ENCODE measurements around the gene HOXD10.
A peak's percentile ranks its signal among the peaks of the same experiment; 100 is the strongest.

The HOXD10 gene

GRCh38 chr2:176164611-176165369 lies 48.2 kb downstream of the HOXD10 start:
- DNase-seq (ENCODE audit: low spot score) = no peak

GRCh38 chr2:176165370-176166050 lies 48.9 kb downstream of the HOXD10 start:
- DNase-seq (ENCODE audit: low spot score) = no peak

DNA sequence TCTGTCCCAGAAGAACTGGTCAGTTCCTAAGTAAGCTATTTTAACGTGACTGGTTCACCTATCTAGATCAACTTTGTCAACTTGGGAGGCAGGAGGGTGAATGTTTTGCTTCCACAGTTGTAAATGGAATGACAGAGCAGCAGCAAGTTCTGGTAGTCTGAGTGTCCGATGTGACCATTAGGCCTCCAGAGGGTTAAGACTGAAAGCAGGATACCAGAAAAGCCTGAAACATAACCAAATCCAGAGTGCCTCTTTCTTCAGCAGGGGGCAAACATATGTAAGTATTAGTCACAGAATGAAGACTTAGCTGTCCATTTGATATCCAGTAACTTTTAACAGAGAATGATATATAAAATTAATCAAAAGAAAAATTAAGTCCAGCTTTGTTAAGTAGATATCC lies 49.7 kb downstream of the HOXD10 start:
- no peak for DNase-seq (ENCODE audit: low spot score)

- DNase-seq (ENCODE audit: low spot score) = peak; percentile 39
Measured at GRCh38 chr2:176167398-176167797, 50.8 kb downstream of the HOXD10 start.

- no peak for DNase-seq (ENCODE audit: low spot score)
Measured at GRCh38 chr2:176169181-176169580, 52.6 kb downstream of the HOXD10 start.

Measured in RKO (cell line).